Stimulated activated CD4-positive, alpha-beta T cell treated with anti-CD3 and anti-CD28 coated beads, Interleukin-4, amount 100 ng/mL, for 24 hours (primary cell): ENCODE data around the gene CHN1.

ENCODE experiments used
- DNase-seq: peaks from one replicate; pipeline ENCODE4 v3.0.0-alpha.2; 2020

The CHN1 gene

GRCh38 chr2:174759381-174760065 lies 245.7 kb downstream of the CHN1 start:
- DNase-seq = no peak

GRCh38 chr2:174756743-174757142 lies 248.4 kb downstream of the CHN1 start:
- DNase-seq = no peak

GRCh38 chr2:174753038-174753633 lies 252.0 kb downstream of the CHN1 start:
- DNase-seq = peak; percentile 14

- peak; percentile 29 for DNase-seq
These were observed 252.7 kb downstream of the CHN1 start for GRCh38 chr2:174752403-174753037.

GRCh38 chr2:174750923-174751441 lies 254.2 kb downstream of the CHN1 start:
- DNase-seq = peak; percentile 52

- DNase-seq = no peak
These were observed 255.4 kb downstream of the CHN1 start for GRCh38 chr2:174749793-174750192.

- DNase-seq = peak; percentile 80
These were observed 256.2 kb downstream of the CHN1 start for GRCh38 chr2:174748948-174749347.
